K562 (cell line): ENCODE measurements around the gene WDR19. TPM values are rescaled to one million over a fixed set of nuclear protein-coding genes. Genes with fewer than 3 reads are reported as not detected.

ENCODE experiments used
- ARID4B ChIP-seq: sonication (generic); formaldehyde crosslinking; IDR thresholded peaks from 2 replicates; pipeline ENCODE4 v1.8.0; 2022; ENCODE audit warnings: mild to moderate bottlenecking, missing genetic modification reagents
- CCAR2 ChIP-seq: fragments of 200-400 bp; formaldehyde crosslinking; IDR thresholded peaks from 2 replicates; pipeline ENCODE4 v1.6.1; 2017; ENCODE audit warnings: mild to moderate bottlenecking, low read depth, low read length
- GATAD2B ChIP-seq: fragments of 450-650 bp; IDR thresholded peaks from 2 replicates; pipeline ENCODE4 v1.6.1; 2017; ENCODE audit warnings: mild to moderate bottlenecking, borderline replicate concordance
- HMG20B ChIP-seq: fragments of 250-450 bp; sonication (Bioruptor Pico); IDR thresholded peaks from 2 replicates; pipeline ENCODE4 v1.5.0; 2021; ENCODE audit warnings: mild to moderate bottlenecking
- RREB1 ChIP-seq: fragments of 250-450 bp; sonication (Bioruptor Pico); IDR thresholded peaks from 2 replicates; pipeline ENCODE4 v1.4.0; 2020
- ZBTB1 ChIP-seq: sonication (generic); formaldehyde crosslinking; IDR thresholded peaks from 2 replicates; pipeline ENCODE4 v1.8.1; 2023; ENCODE audit warnings: missing genetic modification reagents, low read depth, mild to moderate bottlenecking, borderline replicate concordance
- ZNF197 ChIP-seq: fragments of 200-800 bp; sonication (Bioruptor generic); IDR thresholded peaks from 2 replicates; pipeline ENCODE4 v1.6.1; 2016; ENCODE audit warnings: low read depth, missing genetic modification characterization, missing compliant biosample characterization
- polyA plus RNA-seq, 8 experiments: library from polyadenylated mRNA; depleted of rRNA in 4 of 8; stranded (reverse) in 5 of 8; unstranded in 3 of 8; fragments of >200 nt; fragmentation: Nextera tagmentation in 2 of 8; fragmentation: Illumina TruSeq in 1 of 8; extraction: Ambion mirVana in 2 of 8; extraction: Trizol in 1 of 8; gene quantifications; 2 replicates each; pipeline versions ENCODE4 v1.2.1 to v1.2.3, GENCODE V29; 2011 to 2014; ENCODE audit warnings: inconsistent platforms in 1 of 8, missing spikeins in 1 of 8
- total RNA-seq, 7 experiments: library from RNA; depleted of rRNA in 6 of 7; stranded (reverse); fragments of >200 nt in 6 of 7; fragmentation: Illumina TruSeq in 2 of 7; extraction: Trizol in 2 of 7; gene quantifications; 2 replicates each; pipeline versions ENCODE4 v1.2.1 to v1.2.3, GENCODE V29; 2011 to 2021; ENCODE audit warnings: low replicate concordance in 1 of 7
- TF ChIP-seq, protein P1 (sequence below): sonication (generic); formaldehyde crosslinking; IDR thresholded peaks from 2 replicates; pipeline ENCODE4 v1.8.0; 2022; ENCODE audit warnings: mild to moderate bottlenecking, missing genetic modification reagents, borderline replicate concordance
- TF ChIP-seq, protein P2 (sequence below), 2 experiments: fragments of 450-650 bp; IDR thresholded peaks; 2 replicates each; pipeline ENCODE4 v1.6.1; 2016

WDR19 gene
- total and polyA plus RNA-seq, 9 of the 15 experiments (the other 6 are each of a cell fraction or from before 2014, with no cell fraction given) = 6.8 to 37.6 (median 11.2) TPM

GRCh38 chr4:39146211-39146610, 36.1 kb upstream of the WDR19 start (continued):
- TF ChIP-seq RREB1 (no peak), CCAR2 (no peak), GATAD2B (no peak), ARID4B (CRISPR knock-in tag) (no peak), ZBTB1 (no peak), HMG20B (CRISPR knock-in tag) (no peak), ZNF197 (CRISPR knock-in tag) (no peak)
- TF ChIP-seq, protein P1, sequence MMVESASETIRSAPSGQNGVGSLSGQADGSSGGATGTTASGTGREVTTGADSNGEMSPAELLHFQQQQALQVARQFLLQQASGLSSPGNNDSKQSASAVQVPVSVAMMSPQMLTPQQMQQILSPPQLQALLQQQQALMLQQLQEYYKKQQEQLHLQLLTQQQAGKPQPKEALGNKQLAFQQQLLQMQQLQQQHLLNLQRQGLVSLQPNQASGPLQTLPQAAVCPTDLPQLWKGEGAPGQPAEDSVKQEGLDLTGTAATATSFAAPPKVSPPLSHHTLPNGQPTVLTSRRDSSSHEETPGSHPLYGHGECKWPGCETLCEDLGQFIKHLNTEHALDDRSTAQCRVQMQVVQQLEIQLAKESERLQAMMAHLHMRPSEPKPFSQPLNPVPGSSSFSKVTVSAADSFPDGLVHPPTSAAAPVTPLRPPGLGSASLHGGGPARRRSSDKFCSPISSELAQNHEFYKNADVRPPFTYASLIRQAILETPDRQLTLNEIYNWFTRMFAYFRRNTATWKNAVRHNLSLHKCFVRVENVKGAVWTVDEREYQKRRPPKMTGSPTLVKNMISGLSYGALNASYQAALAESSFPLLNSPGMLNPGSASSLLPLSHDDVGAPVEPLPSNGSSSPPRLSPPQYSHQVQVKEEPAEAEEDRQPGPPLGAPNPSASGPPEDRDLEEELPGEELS (CRISPR knock-in tag) = no peak
- TF ChIP-seq, protein P2, sequence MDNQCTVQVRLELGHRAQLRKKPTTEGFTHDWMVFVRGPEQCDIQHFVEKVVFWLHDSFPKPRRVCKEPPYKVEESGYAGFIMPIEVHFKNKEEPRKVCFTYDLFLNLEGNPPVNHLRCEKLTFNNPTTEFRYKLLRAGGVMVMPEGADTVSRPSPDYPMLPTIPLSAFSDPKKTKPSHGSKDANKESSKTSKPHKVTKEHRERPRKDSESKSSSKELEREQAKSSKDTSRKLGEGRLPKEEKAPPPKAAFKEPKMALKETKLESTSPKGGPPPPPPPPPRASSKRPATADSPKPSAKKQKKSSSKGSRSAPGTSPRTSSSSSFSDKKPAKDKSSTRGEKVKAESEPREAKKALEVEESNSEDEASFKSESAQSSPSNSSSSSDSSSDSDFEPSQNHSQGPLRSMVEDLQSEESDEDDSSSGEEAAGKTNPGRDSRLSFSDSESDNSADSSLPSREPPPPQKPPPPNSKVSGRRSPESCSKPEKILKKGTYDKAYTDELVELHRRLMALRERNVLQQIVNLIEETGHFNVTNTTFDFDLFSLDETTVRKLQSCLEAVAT (IDR thresholded peaks at IDR 0.05) = no peak
- TF ChIP-seq, all 486 proteins: peak for 0
